ENCODE data around the gene NMRK2.
"Not testable (repeated sequence)": the region's sequence is repeated elsewhere in the genome, so short reads cannot be mapped to it uniquely, and the experiment has no call there.

The NMRK2 gene

GRCh38 chr19:3936506-3937442 is 3.9 kb downstream of the NMRK2 start:
- DNase-seq (ENCODE audit: low read depth in 1 of 2, low spot score in 1 of 2) = no peak

DNA sequence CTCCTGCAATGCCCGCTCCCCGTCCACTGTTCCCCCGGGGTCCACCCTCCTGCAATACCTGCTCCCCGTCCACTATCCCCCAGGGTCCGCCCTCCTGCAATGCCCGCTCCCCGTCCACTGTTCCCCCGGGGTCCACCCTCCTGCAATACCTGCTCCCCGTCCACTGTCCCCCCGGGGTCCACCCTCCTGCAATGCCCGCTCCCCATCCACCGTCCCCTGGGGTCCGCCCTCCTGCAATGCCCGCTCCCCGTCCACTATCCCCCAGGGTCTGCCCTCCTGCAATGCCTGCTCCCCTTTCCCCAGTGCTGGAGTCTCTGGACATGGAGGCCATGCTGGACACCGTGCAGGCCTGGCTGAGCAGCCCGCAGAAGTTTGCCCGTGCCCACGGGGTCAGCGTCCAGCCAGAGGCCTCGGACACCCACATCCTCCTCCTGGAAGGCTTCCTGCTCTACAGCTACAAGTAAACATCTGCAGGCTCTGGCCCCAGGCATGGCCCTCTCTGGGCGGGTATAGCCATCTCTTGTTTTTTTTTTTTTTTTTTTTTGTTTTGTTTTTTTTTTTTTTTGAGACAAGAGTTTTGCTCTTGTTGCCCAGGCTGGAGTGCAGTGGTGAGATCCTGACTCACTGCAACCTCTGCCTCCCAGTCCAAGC is 5.6 kb downstream of the NMRK2 start:
- DNase-seq (ENCODE audit: low read depth in 1 of 2, low spot score in 1 of 2) = not testable (repeated sequence)

DNA sequence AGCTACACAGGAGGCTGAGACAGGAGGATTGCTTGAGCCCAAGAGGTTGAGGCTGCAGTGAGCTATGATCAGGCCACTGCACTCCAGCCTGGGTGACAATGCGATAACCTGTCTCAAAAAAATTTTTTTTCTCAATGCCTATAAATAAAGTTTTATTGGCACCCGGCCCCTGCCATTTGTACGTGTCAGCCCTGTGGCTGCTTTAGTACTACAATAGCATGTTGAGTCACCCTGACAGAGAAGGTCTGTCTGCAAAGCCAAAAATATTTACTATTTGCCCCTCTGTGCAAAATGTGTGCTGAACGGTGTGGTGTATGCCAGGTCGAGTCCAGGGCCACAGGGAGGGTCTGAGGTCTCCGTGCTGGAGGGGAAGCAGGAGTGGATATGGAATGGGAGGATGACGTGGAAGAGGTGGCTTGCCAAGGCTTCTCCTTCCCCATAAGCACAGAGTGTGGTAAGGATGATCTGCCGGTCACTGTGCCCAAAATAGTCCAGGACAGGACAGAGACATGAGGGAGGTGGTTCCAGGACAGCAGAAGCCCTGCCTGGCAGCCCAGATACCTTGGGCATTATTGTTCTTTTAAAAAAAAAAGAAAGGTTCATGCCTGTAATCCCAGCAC is 10.0 kb downstream of the NMRK2 start:
- DNase-seq (ENCODE audit: low read depth in 1 of 2, low spot score in 1 of 2) = no peak

DNA sequence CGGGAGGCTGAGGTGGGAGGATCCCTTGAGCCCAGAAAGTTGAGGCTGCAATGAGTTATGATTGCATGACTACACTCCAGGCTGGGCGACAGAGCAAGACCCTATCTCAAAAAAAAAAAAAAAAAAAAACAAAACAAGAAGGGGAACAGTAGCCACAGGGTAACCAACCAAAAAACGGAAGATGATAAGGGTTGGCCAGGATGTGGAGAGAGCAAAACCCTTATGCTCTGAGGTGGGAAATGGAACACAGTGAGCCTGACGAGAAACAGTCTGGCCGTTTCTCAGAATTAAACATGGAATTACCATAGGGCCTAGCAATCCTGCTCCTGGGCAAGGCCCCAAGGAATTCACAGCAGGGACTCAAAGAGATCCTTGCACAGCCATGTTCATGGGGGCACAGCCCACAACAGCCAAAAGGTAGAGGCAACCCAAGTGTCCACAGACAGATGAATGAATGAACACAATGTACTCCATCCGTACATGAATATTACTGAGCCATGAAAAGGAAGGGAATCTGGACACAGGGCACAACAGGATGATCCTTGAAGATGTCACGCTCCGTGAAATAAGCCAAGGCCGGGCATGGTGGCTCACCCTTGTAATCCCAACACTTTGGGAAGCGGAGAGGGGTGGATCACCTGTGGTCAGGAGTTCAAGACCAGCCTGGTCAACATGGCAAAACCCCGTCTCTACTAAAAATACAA is 11.3 kb downstream of the NMRK2 start:
- DNase-seq (ENCODE audit: low read depth in 1 of 2, low spot score in 1 of 2) = no peak

- no peak for DNase-seq (ENCODE audit: low read depth in 1 of 2, low spot score in 1 of 2)
Observed at GRCh38 chr19:3945838-3946237, 13.0 kb downstream of the NMRK2 start.

- DNase-seq (ENCODE audit: low read depth in 1 of 2, low spot score in 1 of 2) = not testable (repeated sequence)
Observed at GRCh38 chr19:3947316-3947933, 14.6 kb downstream of the NMRK2 start.

GRCh38 chr19:3949294-3949693 is 16.4 kb downstream of the NMRK2 start:
- DNase-seq (ENCODE audit: low read depth in 1 of 2, low spot score in 1 of 2) = no peak

DNA sequence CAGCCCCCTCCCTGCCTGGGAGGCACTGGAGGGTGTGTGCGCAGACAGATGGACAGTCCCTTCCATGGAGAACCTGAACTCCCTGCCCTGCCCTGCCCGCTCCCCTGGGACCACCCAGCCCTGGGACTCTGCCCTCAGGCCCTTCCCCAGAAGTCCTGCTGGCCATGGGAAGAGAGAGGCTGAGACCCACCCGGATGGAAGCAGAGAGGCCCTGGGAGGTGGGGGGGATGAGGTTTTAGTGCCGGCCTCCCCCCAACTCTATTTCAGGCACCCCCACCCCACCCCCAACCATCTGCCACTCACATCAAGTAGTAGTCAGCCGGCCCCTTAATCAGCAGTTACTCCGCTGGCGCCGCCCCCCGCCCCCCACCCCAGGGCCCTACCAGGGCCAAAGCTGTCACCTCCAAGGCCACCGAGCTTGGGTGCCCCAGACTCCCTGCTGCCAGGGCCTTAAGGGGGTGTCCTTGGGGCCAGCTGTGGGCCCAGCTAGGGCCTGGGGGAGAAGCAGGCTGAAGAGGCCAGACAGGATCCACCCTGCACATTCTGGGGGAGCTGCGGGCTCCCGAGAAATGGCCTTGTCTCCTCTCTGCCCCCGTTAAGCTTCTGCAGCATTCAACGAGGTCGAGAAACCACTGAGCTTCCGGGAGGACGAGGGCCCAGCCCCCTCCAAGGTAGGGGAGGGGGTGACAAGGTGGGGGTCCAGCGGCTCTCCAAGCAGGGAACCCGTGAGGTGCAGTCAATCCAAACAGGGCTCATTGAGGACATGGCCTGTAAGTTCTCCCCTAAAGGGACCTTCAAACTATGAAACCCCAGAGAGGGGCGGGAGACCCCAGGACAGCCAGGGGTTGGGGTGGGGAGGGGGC is 17.4 kb downstream of the NMRK2 start:
- DNase-seq (ENCODE audit: low read depth in 1 of 2, low spot score in 1 of 2) = no peak

DNA sequence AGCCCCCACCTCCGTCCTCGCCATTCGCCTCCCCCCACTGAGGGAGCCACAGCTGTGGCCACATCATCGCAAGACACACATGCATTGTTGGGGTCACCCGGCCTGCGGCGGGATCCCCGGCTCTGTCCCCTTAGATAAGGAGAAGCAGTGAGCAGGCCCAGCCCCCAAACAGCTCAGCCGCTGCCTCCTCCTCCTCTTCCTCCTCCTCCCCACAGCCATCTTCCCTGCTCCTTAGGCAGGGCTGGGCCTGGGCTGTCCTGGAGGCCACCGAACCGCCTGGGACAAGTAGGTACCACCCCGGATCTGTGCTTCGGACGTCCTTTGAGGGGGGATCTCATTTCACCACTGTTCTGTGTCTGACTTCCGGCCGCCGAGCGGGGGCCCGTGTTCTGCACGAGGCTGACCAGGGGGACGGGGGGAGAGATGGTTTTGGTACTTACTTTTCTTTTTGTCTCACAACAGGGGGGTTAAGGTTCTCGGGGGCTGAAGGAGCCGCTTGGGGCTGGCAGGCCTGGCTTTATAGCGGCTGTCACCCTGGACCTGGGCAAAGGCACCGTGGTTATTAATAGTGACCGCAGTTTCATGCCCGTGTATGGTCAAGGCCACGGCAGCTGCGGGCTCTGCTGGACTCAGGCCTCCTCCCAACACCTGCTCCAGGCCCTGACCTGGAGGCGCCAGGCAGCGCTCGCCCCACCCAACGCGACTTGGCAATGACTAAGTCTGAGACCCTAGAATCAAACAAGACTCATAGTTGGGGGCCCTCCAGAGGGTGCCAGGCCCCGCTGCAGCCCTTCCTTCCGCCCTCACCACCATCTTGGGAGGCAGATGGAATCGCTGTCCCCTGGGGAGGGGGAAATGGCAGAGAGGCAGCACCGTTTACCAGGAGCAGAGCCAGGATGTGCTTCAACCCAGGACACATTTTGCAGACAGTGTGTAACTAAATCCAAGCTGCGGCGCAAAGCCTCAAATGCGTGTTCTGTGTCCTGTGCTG is 18.3 kb downstream of the NMRK2 start:
- no peak for DNase-seq (ENCODE audit: low read depth in 1 of 2, low spot score in 1 of 2)

GRCh38 chr19:3952755-3953276 is 19.9 kb downstream of the NMRK2 start:
- not testable (repeated sequence) for DNase-seq (ENCODE audit: low read depth in 1 of 2, low spot score in 1 of 2)

GRCh38 chr19:3954107-3954506 is 21.2 kb downstream of the NMRK2 start:
- DNase-seq (ENCODE audit: low read depth in 1 of 2, low spot score in 1 of 2) = no peak

GRCh38 chr19:3955276-3955675 is 22.4 kb downstream of the NMRK2 start:
- DNase-seq (ENCODE audit: low read depth in 1 of 2, low spot score in 1 of 2) = not testable (repeated sequence)

- no peak for DNase-seq (ENCODE audit: low read depth in 1 of 2, low spot score in 1 of 2)
Observed at GRCh38 chr19:3955688-3956087, 22.8 kb downstream of the NMRK2 start.

- DNase-seq (ENCODE audit: low read depth in 1 of 2, low spot score in 1 of 2) = no peak
Observed at GRCh38 chr19:3958836-3959765, 26.2 kb downstream of the NMRK2 start.

DNA sequence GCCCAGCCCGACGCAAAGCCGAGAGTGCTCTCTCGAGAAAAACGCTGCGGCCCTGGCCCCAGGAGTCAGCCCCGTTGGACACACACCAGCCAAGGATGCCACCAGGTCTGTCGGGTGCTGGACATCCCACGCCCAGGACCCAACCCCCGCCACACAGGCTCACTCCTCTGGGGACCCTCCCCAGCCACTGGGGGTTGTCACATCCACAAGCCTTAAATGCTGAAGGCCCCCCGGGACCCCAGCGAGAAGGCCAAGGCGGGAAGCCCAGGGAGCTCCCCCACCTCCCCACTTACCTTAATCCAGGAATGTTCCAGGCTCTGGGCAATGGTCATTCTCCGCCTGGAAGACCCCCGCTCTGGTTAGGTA is 26.9 kb downstream of the NMRK2 start:
- no peak for DNase-seq (ENCODE audit: low read depth in 1 of 2, low spot score in 1 of 2)

DNA sequence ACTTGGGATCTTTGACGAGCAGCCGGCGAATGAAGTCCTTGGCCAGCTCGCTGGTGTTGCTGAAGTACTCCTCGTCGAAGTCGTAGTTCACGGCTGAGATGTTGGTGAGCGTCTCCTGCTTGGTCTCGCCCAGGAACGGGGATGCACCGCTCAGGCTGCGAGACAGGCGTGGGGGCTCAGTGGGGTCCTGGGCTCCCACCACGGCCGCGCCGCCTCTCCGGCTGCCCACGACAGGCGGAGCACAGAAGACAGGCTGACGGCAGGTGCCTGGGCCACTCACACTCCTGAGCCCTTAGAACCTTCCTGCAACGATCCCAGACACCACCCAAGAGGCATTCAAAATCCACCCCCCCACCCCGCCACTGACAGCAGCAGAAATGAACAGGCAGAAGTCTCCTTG is 28.1 kb downstream of the NMRK2 start:
- DNase-seq (ENCODE audit: low read depth in 1 of 2, low spot score in 1 of 2) = no peak

- DNase-seq (ENCODE audit: low read depth in 1 of 2, low spot score in 1 of 2) = no peak
Observed at GRCh38 chr19:3963458-3964255, 30.8 kb downstream of the NMRK2 start.

Measured in activated CD4-positive, alpha-beta T cell treated with anti-CD3 and anti-CD28 coated beads, Interleukin-2, amount 50 U/mL, for 24 hours (primary cell).